ENCODE measurements around the gene CA6. TPM values are rescaled to one million over a fixed set of nuclear protein-coding genes. Genes with fewer than 3 reads are reported as not detected.
"Not testable (repeated sequence)": the region's sequence is repeated elsewhere in the genome, so short reads cannot be mapped to it uniquely, and the experiment has no call there.

The CA6 gene
- total RNA-seq, 3 donors from 2014 or later, result 0.14 to 0.25 TPM; not detected in 1

- ATAC-seq; DNase-seq; H3K9me3 Mint-ChIP-seq; H3K27me3 Mint-ChIP-seq (ENCODE audit: low read depth); H3K4me3 Mint-ChIP-seq; H3K36me3 Mint-ChIP-seq (ENCODE audit: insufficient read depth); H3K4me1 Mint-ChIP-seq (ENCODE audit: low read depth): not testable (repeated sequence)
Measured at GRCh38 chr1:8993962-8994675, 48.5 kb downstream of the CA6 start.

- not testable (repeated sequence) for H3K27me3 Mint-ChIP-seq (ENCODE audit: low read depth); H3K9me3 Mint-ChIP-seq; H3K36me3 Mint-ChIP-seq (ENCODE audit: insufficient read depth); H3K4me3 Mint-ChIP-seq; ATAC-seq; H3K4me1 Mint-ChIP-seq (ENCODE audit: low read depth); DNase-seq
Measured at GRCh38 chr1:9001534-9002214, 56.0 kb downstream of the CA6 start.

GRCh38 chr1:9002215-9002560, 56.5 kb downstream of the CA6 start:
- ATAC-seq; DNase-seq; H3K36me3 Mint-ChIP-seq (ENCODE audit: insufficient read depth); H3K27me3 Mint-ChIP-seq (ENCODE audit: low read depth); H3K4me1 Mint-ChIP-seq (ENCODE audit: low read depth); H3K4me3 Mint-ChIP-seq; H3K9me3 Mint-ChIP-seq: not testable (repeated sequence)

- DNase-seq (no peak), ATAC-seq (peak in 1 of 2 donors; percentile 13)
- H3K27me3 Mint-ChIP-seq (ENCODE audit: low read depth), result no peaks in the 10 kb centered on the region
- H3K36me3 Mint-ChIP-seq (ENCODE audit: insufficient read depth), result no peaks in the 10 kb centered on the region
- no peak overlapping the region for H3K4me3 Mint-ChIP-seq
- no peaks in the 10 kb centered on the region for H3K9me3 Mint-ChIP-seq
- peaks cover 9% of the 10 kb centered on the region for H3K4me1 Mint-ChIP-seq (ENCODE audit: low read depth)
Measured at GRCh38 chr1:9004031-9004699, 58.5 kb downstream of the CA6 start.

- no peak overlapping the region for H3K4me3 Mint-ChIP-seq
- no peaks in the 10 kb centered on the region for H3K27me3 Mint-ChIP-seq (ENCODE audit: low read depth)
- H3K4me1 Mint-ChIP-seq (ENCODE audit: low read depth), result peaks cover 9% of the 10 kb centered on the region
- H3K36me3 Mint-ChIP-seq (ENCODE audit: insufficient read depth), result no peaks in the 10 kb centered on the region
- DNase-seq (peak; percentile 79), ATAC-seq (peak; percentile 90 to 94)
- H3K9me3 Mint-ChIP-seq, result no peaks in the 10 kb centered on the region
Measured at GRCh38 chr1:9004700-9005394, 59.2 kb downstream of the CA6 start.

GRCh38 chr1:9005395-9005708, 59.7 kb downstream of the CA6 start:
- H3K4me3 Mint-ChIP-seq, result no peak overlapping the region
- H3K9me3 Mint-ChIP-seq, result no peaks in the 10 kb centered on the region
- peaks cover 9% of the 10 kb centered on the region for H3K4me1 Mint-ChIP-seq (ENCODE audit: low read depth)
- DNase-seq (no peak), ATAC-seq (no peak)
- H3K27me3 Mint-ChIP-seq (ENCODE audit: low read depth), result no peaks in the 10 kb centered on the region
- no peaks in the 10 kb centered on the region for H3K36me3 Mint-ChIP-seq (ENCODE audit: insufficient read depth)

- H3K9me3 Mint-ChIP-seq, result no peaks in the 10 kb centered on the region
- H3K4me3 Mint-ChIP-seq, result no peak overlapping the region
- peaks cover 14% of the 10 kb centered on the region for H3K4me1 Mint-ChIP-seq (ENCODE audit: low read depth)
- H3K27me3 Mint-ChIP-seq (ENCODE audit: low read depth), result peaks cover 4% of the 10 kb centered on the region
- DNase-seq (no peak), ATAC-seq (no peak)
- H3K36me3 Mint-ChIP-seq (ENCODE audit: insufficient read depth), result no peaks in the 10 kb centered on the region
Measured at GRCh38 chr1:9006956-9007615, 61.4 kb downstream of the CA6 start.

GRCh38 chr1:9008236-9008635, 62.6 kb downstream of the CA6 start:
- no peak overlapping the region for H3K4me3 Mint-ChIP-seq
- ATAC-seq (no peak), DNase-seq (no peak)
- no peaks in the 10 kb centered on the region for H3K9me3 Mint-ChIP-seq
- H3K36me3 Mint-ChIP-seq (ENCODE audit: insufficient read depth), result no peaks in the 10 kb centered on the region
- peaks cover 4% of the 10 kb centered on the region for H3K27me3 Mint-ChIP-seq (ENCODE audit: low read depth)
- H3K4me1 Mint-ChIP-seq (ENCODE audit: low read depth), result peaks cover 14% of the 10 kb centered on the region

GRCh38 chr1:9009438-9010370, 64.0 kb downstream of the CA6 start:
- no peaks in the 10 kb centered on the region for H3K36me3 Mint-ChIP-seq (ENCODE audit: insufficient read depth)
- ATAC-seq (peak; percentile 53 to 55), DNase-seq (no peak)
- peaks cover 4% of the 10 kb centered on the region for H3K27me3 Mint-ChIP-seq (ENCODE audit: low read depth)
- H3K4me1 Mint-ChIP-seq (ENCODE audit: low read depth), result peaks cover 10% of the 10 kb centered on the region
- H3K4me3 Mint-ChIP-seq, result no peak overlapping the region
- no peaks in the 10 kb centered on the region for H3K9me3 Mint-ChIP-seq

- Mint-ChIP-seq H3K9me3 (no peaks in the 10 kb centered on the region), H3K27me3 (ENCODE audit: low read depth) (peaks cover 4% of the 10 kb centered on the region), H3K4me1 (ENCODE audit: low read depth) (peaks cover 5% of the 10 kb centered on the region), H3K4me3 (no peak overlapping the region), H3K36me3 (ENCODE audit: insufficient read depth) (no peaks in the 10 kb centered on the region)
- no peak for DNase-seq
- no peak for ATAC-seq
Measured at GRCh38 chr1:9010781-9011323, 65.2 kb downstream of the CA6 start.

- no peaks in the 10 kb centered on the region for H3K36me3 Mint-ChIP-seq (ENCODE audit: insufficient read depth)
- H3K9me3 Mint-ChIP-seq, result no peaks in the 10 kb centered on the region
- H3K27me3 Mint-ChIP-seq (ENCODE audit: low read depth), result peaks cover 8% of the 10 kb centered on the region
- ATAC-seq (no peak), DNase-seq (no peak)
- peaks cover 5% of the 10 kb centered on the region for H3K4me1 Mint-ChIP-seq (ENCODE audit: low read depth)
- H3K4me3 Mint-ChIP-seq, result no peak overlapping the region
Measured at GRCh38 chr1:9013819-9014218, 68.2 kb downstream of the CA6 start.

GRCh38 chr1:9014475-9015375, 69.1 kb downstream of the CA6 start:
- Mint-ChIP-seq H3K36me3 (ENCODE audit: insufficient read depth) (no peaks in the 10 kb centered on the region), H3K4me1 (ENCODE audit: low read depth) (peaks cover 5% of the 10 kb centered on the region), H3K27me3 (ENCODE audit: low read depth) (peaks cover 8% of the 10 kb centered on the region), H3K9me3 (no peaks in the 10 kb centered on the region), H3K4me3 (no peak overlapping the region)
- no peak for ATAC-seq
- DNase-seq, result no peak
